ENCODE results near the gene KIF1B.

The KIF1B gene

GRCh38 chr1:10209905-10210810 lies at the start of gene KIF1B (continued):
- TF ChIP-seq ZNF18 (tag by site-specific recombination; IDR thresholded peaks at IDR 0.05) (no peak), ZBTB17 (tag by site-specific recombination; IDR thresholded peaks at IDR 0.05) (peak; percentile 96), ZNF174 (tag by site-specific recombination; IDR thresholded peaks at IDR 0.05) (no peak), ZIC2 (tag by site-specific recombination; IDR thresholded peaks at IDR 0.05) (peak; percentile 59), ZSCAN4 (tag by site-specific recombination; IDR thresholded peaks at IDR 0.05) (no peak), ZNF558 (tag by site-specific recombination; IDR thresholded peaks at IDR 0.05) (peak; percentile 36; the same call in 1 of the 2 replicates), GLIS1 (tag by site-specific recombination; IDR thresholded peaks at IDR 0.05) (peak; percentile 86), ZNF513 (tag by site-specific recombination; IDR thresholded peaks at IDR 0.05) (no peak), ZBTB10 (tag by site-specific recombination; IDR thresholded peaks at IDR 0.05) (peak; percentile 100), ZBTB48 (tag by site-specific recombination; IDR thresholded peaks at IDR 0.05) (peak; percentile 63; the same call in 1 of the 2 replicates), ZNF530 (tag by site-specific recombination; IDR thresholded peaks at IDR 0.05; ENCODE audit: low read depth) (no peak), FEZF1 (tag by site-specific recombination; IDR thresholded peaks at IDR 0.05) (no peak), ZNF785 (tag by site-specific recombination; IDR thresholded peaks at IDR 0.05) (no peak), ZNF645 (tag by site-specific recombination; IDR thresholded peaks at IDR 0.05) (no peak), ZNF488 (tag by site-specific recombination; IDR thresholded peaks at IDR 0.05) (no peak), ZNF280C (tag by site-specific recombination; IDR thresholded peaks at IDR 0.05) (no peak), CTCF (tag by site-specific recombination; IDR thresholded peaks at IDR 0.05) (peak; percentile 100), KLF1 (tag by site-specific recombination; IDR thresholded peaks at IDR 0.05) (peak; percentile 83), ZNF518A (tag by site-specific recombination; conservative IDR thresholded peaks at IDR 0.05; ENCODE audit: low read depth) (no peak)
